Heart left ventricle (tissue), 16 donors: Measurements from ENCODE around the gene TDRD7. TPM values are rescaled to one million over a fixed set of nuclear protein-coding genes. Genes with fewer than 3 reads are reported as not detected.

Source experiments
- ATAC-seq, 4 donors: fragments of 200-7000 bp; cut with Tn5 transposase; one replicate each; pipeline ENCODE4 v1.9.1; 2020 to 2022; ENCODE audit warnings: moderate library complexity in 4 of 4, mild to moderate bottlenecking in 3 of 4, moderate number of reproducible peaks in 1 of 4
- DNase-seq, 5 donors: peaks; one replicate each; pipeline ENCODE4 v3.0.0-alpha.2; 2020
- H3K27ac ChIP-seq, 12 donors: fragments of 200-600 bp; sonication (generic) in 4 of 12; one replicate each; pipeline versions ENCODE4 v1.5.0 to v1.8.0; 2016 to 2022; ENCODE audit warnings: mild to moderate bottlenecking in 2 of 12
- H3K27me3 ChIP-seq, 9 donors: fragments of 200-600 bp; sonication (generic) in 2 of 9; one replicate each; pipeline versions ENCODE4 v1.5.1 to v1.8.0; 2016 to 2022; ENCODE audit warnings: mild to moderate bottlenecking in 3 of 9
- H3K36me3 ChIP-seq, 9 donors: fragments of 200-600 bp; sonication (generic) in 2 of 9; one replicate each; pipeline versions ENCODE4 v1.5.0 to v1.8.0; 2018 to 2022; ENCODE audit warnings: mild to moderate bottlenecking in 2 of 9
- H3K4me1 ChIP-seq, 12 donors: fragments of 200-600 bp; sonication (generic) in 4 of 12; one replicate each; pipeline versions ENCODE4 v1.5.0 to v1.8.0; 2016 to 2022; ENCODE audit warnings: mild to moderate bottlenecking in 3 of 12
- H3K4me3 ChIP-seq, 12 donors: fragments of 200-600 bp; sonication (generic) in 4 of 12; one replicate each; pipeline versions ENCODE4 v1.5.0 to v1.8.0; 2017 to 2022; ENCODE audit warnings: mild to moderate bottlenecking in 9 of 12, moderate library complexity in 4 of 12
- H3K9me3 ChIP-seq, 12 donors: fragments of 200-600 bp; sonication (generic) in 4 of 12; one replicate each; pipeline versions ENCODE4 v1.5.0 to v1.8.0; 2016 to 2022; ENCODE audit warnings: mild to moderate bottlenecking in 1 of 12
- POLR2A ChIP-seq, 2 donors: fragments of 450-650 bp; IDR thresholded peaks; one replicate each; pipeline ENCODE4 v1.6.1; 2017; ENCODE audit warnings: antibody characterized with exemption in 2 of 2, mild to moderate bottlenecking in 2 of 2, moderate library complexity in 2 of 2
- WGBS, 4 donors: extraction: QIAGEN DNeasy Blood & Tissue Kit in 2 of 4; methylation state at CpG; one replicate each; pipeline versions ENCODE4 v1.1.5 to v1.1.7; 2013 to 2018; 5-methylcytosine and 5-hydroxymethylcytosine counted together
- intact Hi-C, 10 donors: fragments of 100-400 bp; cut with DNase I; formaldehyde crosslinking; loops; one replicate each; pipeline versions ENCODE4 v1.11.1 to v1.14.2; 2022
- polyA plus RNA-seq, 2 donors: library from polyadenylated mRNA; stranded (reverse); fragments of 200-250 nt; gene quantifications; one replicate each; pipeline ENCODE4 v1.2.3, GENCODE V29; 2013
- total RNA-seq, 9 donors: library from RNA; depleted of rRNA in 2 of 9; stranded (reverse); fragments of >200 nt in 2 of 9; fragmentation: NEBNext Ultra II Directional in 3 of 9; extraction: Animal tissue kit (Norgen Biotek cat#: 25700) in 3 of 9; gene quantifications; one replicate each; pipeline versions ENCODE4 v1.1.0 to v1.2.4, GENCODE V29; 2016 to 2023
- TF ChIP-seq, protein P1 (sequence below), 12 donors: fragments of 200-600 bp; sonication (generic) in 4 of 12; IDR thresholded peaks; one replicate each; pipeline versions ENCODE4 v1.5.0 to v1.8.0; 2018 to 2022; ENCODE audit warnings: antibody characterized with exemption in 12 of 12, mild to moderate bottlenecking in 5 of 12
- donor health status: ischemic (EF 13 %, LVEDD 7.1; RV severe dilation, severe dysfunction).
- donor health status: healthy with polysubstance abuse.
- donor health status: DM: no; HTN: yes; CAD: no.
- donor health status: DM: no; HTN: no; CAD: no.
- donor health status: ischemic (EF 25% LVEDD 6.9; RV normal size, moderate dysfunction).
- donor health status: ischemic (EF 25% LVEDD 5.7; RV mildly dilated, moderate dysfunction).
- donor health status: healthy.
- donor health status: DM: yes; HTN: yes; CAD: no.
- donor health status: ischemic (EF 35%, LVEDD 5.7; RV mildly dilated, moderate dysfunction).
- donor health status: nonischemic (EF 11% LVEDD 7.7; RV severe dilation, severe dysfunction).
- donor health status: DM: yes; HTN: yes; CAD: no.
- donor health status: PGD.
- donor health status: ischemic (EF 29% LVEDD 5.4; RV normal size, mild dysfunction).
- donor health status: nonischemic (EF 23%, LVEDD 6.1; RV moderate dilation, normal function).

Gene TDRD7
- total and polyA plus RNA-seq, 11 donors: 3.0 to 15.3 (median 8.9) TPM

- Histone ChIP-seq H3K27ac (peak overlapping the region in 1 of 12 donors; percentile 5), H3K36me3 (peaks cover 0 to 32% (median 11%) of the 10 kb centered on the region in 9 donors), H3K9me3 (no peaks in the 10 kb centered on the region), H3K4me3 (no peak overlapping the region), H3K4me1 (peaks cover 0 to 79% (median 33%) of the 10 kb centered on the region in 12 donors), H3K27me3 (no peaks in the 10 kb centered on the region)
- 73 to 83% (median 78%) methylated on average over 2 of the region's 2 CpGs for WGBS, 4 donors
- ATAC-seq: no peak
- no peak for DNase-seq
- no peak for TF ChIP-seq POLR2A (IDR thresholded peaks at IDR 0.05)
- TF ChIP-seq, protein P1, sequence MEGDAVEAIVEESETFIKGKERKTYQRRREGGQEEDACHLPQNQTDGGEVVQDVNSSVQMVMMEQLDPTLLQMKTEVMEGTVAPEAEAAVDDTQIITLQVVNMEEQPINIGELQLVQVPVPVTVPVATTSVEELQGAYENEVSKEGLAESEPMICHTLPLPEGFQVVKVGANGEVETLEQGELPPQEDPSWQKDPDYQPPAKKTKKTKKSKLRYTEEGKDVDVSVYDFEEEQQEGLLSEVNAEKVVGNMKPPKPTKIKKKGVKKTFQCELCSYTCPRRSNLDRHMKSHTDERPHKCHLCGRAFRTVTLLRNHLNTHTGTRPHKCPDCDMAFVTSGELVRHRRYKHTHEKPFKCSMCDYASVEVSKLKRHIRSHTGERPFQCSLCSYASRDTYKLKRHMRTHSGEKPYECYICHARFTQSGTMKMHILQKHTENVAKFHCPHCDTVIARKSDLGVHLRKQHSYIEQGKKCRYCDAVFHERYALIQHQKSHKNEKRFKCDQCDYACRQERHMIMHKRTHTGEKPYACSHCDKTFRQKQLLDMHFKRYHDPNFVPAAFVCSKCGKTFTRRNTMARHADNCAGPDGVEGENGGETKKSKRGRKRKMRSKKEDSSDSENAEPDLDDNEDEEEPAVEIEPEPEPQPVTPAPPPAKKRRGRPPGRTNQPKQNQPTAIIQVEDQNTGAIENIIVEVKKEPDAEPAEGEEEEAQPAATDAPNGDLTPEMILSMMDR (IDR thresholded peaks at IDR 0.05): no peak
- intact Hi-C loops: no loop called here
Observed at GRCh38 chr9:97525451-97525850, 113.6 kb downstream of the TDRD7 start.

DNA sequence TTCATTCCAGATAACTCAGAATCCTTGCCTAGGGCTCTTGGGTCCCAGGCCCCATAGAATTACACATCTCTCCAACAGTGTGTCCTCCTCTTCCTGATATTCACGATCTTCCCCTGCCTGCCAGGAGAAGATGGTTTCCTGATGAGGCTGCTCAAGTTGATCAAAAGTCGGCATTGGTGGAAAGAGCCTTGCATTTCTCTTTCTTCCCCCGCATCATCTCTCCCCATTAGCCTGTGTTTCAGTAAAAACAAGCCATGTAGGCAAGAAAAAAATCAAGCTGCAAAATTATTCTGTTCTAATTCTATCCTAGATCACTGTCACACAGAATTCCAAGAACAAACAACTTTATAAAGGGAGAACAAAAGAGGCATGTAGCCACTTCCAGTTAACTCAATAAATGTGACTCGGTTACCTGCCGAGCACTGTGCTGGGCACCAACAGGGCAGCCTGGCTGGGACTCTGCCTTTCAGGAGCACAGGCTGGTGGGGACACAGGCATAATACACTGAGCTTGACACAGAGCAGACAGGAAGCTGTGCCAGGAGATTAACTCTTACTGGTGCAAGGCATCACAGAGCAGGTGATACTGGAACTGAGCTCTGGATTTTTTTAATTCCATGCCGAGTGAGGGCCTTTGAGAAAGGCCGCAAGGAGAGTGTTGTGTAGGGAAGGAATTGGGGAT lies 115.1 kb downstream of the TDRD7 start:
- intact Hi-C loops: no loop called here
- 59 to 65% (median 62%) methylated on average over 7 of the region's 7 CpGs for WGBS, 4 donors
- peaks cover 0 to 73% (median 33%) of the 10 kb centered on the region in 12 donors for H3K4me1 ChIP-seq
- H3K9me3 ChIP-seq: no peaks in the 10 kb centered on the region
- H3K27ac ChIP-seq: peak overlapping the region in 9 of 12 donors; percentile 19 to 91 (median 82)
- no peak overlapping the region for H3K4me3 ChIP-seq
- H3K36me3 ChIP-seq: peaks cover 0 to 32% (median 11%) of the 10 kb centered on the region in 9 donors
- TF ChIP-seq POLR2A (IDR thresholded peaks at IDR 0.05): no peak
- TF ChIP-seq, protein P1 (IDR thresholded peaks at IDR 0.05): no peak
- DNase-seq (no peak), ATAC-seq (peak in 1 of 4 donors; percentile 21)
- H3K27me3 ChIP-seq: no peaks in the 10 kb centered on the region

- 62 to 67% (median 65%) methylated on average over 17 to 18 of the region's 18 CpGs for WGBS, 4 donors
- Histone ChIP-seq H3K27ac (peak overlapping the region; percentile 67 to 91 (median 82)), H3K36me3 (peaks cover 0 to 32% (median 11%) of the 10 kb centered on the region in 9 donors), H3K27me3 (no peaks in the 10 kb centered on the region), H3K4me1 (peaks cover 0 to 76% (median 36%) of the 10 kb centered on the region in 12 donors), H3K9me3 (no peaks in the 10 kb centered on the region), H3K4me3 (no peak overlapping the region)
- intact Hi-C loops: loop anchor here in 2 of 10 donors (2.0 kb wide), 1 partner anchor 29 kb away; no protein-coding TSS in a partner anchor
- DNase-seq (no peak), ATAC-seq (no peak)
- TF ChIP-seq POLR2A (IDR thresholded peaks at IDR 0.05): no peak
- TF ChIP-seq, protein P1 (IDR thresholded peaks at IDR 0.05): no peak
Observed at GRCh38 chr9:97527626-97528528, 116.0 kb downstream of the TDRD7 start.
